Calu3 (cell line): ENCODE measurements around the gene PMM2. TPM values are rescaled to one million over a fixed set of nuclear protein-coding genes. Genes with fewer than 3 reads are reported as not detected.

Experiments used
- BruUV-seq: library from RNA; stranded (reverse); fragments of 400-500 nt; replicated peaks from 2 replicates; lab custom pipeline; 2021; lab: Mats Ljungman, UMichigan
- CTCF ChIA-PET: fragments of 300-600 bp; sonication (Branson Sonifier 250); formaldehyde crosslinking; loops from one replicate; lab custom pipeline; 2022; ENCODE audit warnings: antibody characterized with exemption; lab: Charles Lee
- DNase-seq: peaks from one replicate; pipeline ENCODE4 v3.0.0; 2022
- H3K27ac Mint-ChIP-seq: one replicate; pipeline ENCODE4 v1.8.0; 2022; ENCODE audit warnings: mixed read lengths; ENCODE audit not compliant: unreplicated experiment
- H3K27me3 Mint-ChIP-seq: one replicate; pipeline ENCODE4 v1.8.0; 2022; ENCODE audit warnings: mixed read lengths; ENCODE audit not compliant: unreplicated experiment
- H3K36me3 Mint-ChIP-seq: one replicate; pipeline ENCODE4 v1.8.0; 2022; ENCODE audit warnings: mild to moderate bottlenecking, moderate library complexity, mixed read lengths; ENCODE audit not compliant: insufficient read depth, unreplicated experiment
- H3K4me1 Mint-ChIP-seq: one replicate; pipeline ENCODE4 v1.8.0; 2022; ENCODE audit warnings: mild to moderate bottlenecking, low read depth, mixed read lengths; ENCODE audit not compliant: unreplicated experiment
- H3K4me3 Mint-ChIP-seq: one replicate; pipeline ENCODE4 v1.8.0; 2022; ENCODE audit warnings: mild to moderate bottlenecking, low read depth, moderate library complexity, mixed read lengths; ENCODE audit not compliant: unreplicated experiment
- H3K9me3 Mint-ChIP-seq: one replicate; pipeline ENCODE4 v1.8.0; 2022; ENCODE audit warnings: low read depth, mixed read lengths; ENCODE audit not compliant: unreplicated experiment
- CTCF ChIP-seq: fragments of 200-600 bp; IDR thresholded peaks from one replicate; pipeline ENCODE4 v1.8.0; 2022; ENCODE audit warnings: antibody characterized with exemption; ENCODE audit not compliant: unreplicated experiment
- intact Hi-C: fragments of 100-400 bp; cut with micrococcal nuclease; formaldehyde crosslinking; loops from one replicate; pipeline ENCODE4 v1.10.0; 2022; ENCODE audit not compliant: unreplicated experiment
- total RNA-seq: library from RNA; stranded (reverse); gene quantifications from 2 replicates; pipeline ENCODE4 v1.2.3, GENCODE V29; 2022

Gene PMM2
- total RNA-seq, 1 experiment from 2014 or later, result 88.3 TPM

- no peak overlapping the region for H3K4me3 Mint-ChIP-seq
- no peak overlapping the region for H3K27ac Mint-ChIP-seq
- CTCF ChIA-PET, result interaction anchor here (0.6 kb wide), 1 partner anchor 322 kb away, joined by 5 read pairs; no protein-coding TSS in a partner anchor
- intact Hi-C loops, result no loop called here
- TF ChIP-seq CTCF, result no peak
- H3K36me3 Mint-ChIP-seq, result peaks cover 86% of the 10 kb centered on the region
- no peaks in the 10 kb centered on the region for H3K27me3 Mint-ChIP-seq
- DNase-seq, result no peak
- no peaks in the 10 kb centered on the region for H3K4me1 Mint-ChIP-seq
- no TSS peak for BruUV-seq
- no peaks in the 10 kb centered on the region for H3K9me3 Mint-ChIP-seq
Observed at GRCh38 chr16:8812162-8812843, 14.7 kb downstream of the PMM2 start.

- peaks cover 81% of the 10 kb centered on the region for H3K36me3 Mint-ChIP-seq
- no peak for TF ChIP-seq CTCF
Observed at GRCh38 chr16:8814095-8814806, 16.6 kb downstream of the PMM2 start.

DNA sequence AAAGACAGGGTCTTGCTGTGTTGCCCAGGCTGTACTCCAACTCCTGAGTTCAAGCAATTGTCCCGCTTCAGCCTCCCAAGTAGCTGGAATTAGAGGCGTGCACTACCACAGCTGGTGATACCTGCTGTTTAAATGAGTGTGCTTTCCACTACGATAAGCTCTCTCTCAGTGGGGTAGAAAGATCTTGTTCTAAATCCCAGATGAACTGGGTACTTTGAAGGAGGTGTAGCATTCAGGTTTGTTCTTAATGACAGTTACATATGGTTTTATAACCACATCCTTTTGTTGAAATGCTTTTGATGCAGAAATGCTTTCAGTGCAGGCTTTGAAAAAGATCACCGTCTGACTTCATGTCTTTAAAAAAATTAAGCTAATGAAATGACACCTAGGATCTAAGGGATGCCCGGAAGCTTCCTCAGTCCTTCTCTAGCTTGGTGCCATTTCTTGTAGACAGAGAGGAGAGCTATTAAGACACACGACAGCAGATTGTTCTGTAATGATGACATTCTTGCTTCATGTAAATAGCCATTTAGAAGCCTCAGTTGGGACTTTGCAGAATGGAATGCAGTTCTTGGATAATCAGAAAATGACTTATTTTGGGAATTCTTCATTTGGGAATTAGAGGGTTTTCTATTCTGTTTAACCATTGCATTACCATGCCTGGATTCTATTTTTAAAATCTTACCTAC lies 19.5 kb downstream of the PMM2 start:
- Mint-ChIP-seq H3K4me1 (no peaks in the 10 kb centered on the region), H3K36me3 (peaks cover 77% of the 10 kb centered on the region), H3K9me3 (no peaks in the 10 kb centered on the region), H3K27me3 (no peaks in the 10 kb centered on the region), H3K4me3 (no peak overlapping the region), H3K27ac (no peak overlapping the region)
- CTCF ChIA-PET, result interaction anchor here (0.7 kb wide), 1 partner anchor 1282 kb away, joined by 3 read pairs; no protein-coding TSS in a partner anchor
- intact Hi-C loops, result no loop called here
- no TSS peak for BruUV-seq
- no peak for TF ChIP-seq CTCF
- no peak for DNase-seq

More at GRCh38 chr16:8814095-8814806, 16.6 kb downstream of the PMM2 start:
- H3K27ac Mint-ChIP-seq, result no peak overlapping the region
- intact Hi-C loops, result no loop called here
- BruUV-seq, result no TSS peak
- no peaks in the 10 kb centered on the region for H3K4me1 Mint-ChIP-seq
- CTCF ChIA-PET, result no interaction called here
- no peak overlapping the region for H3K4me3 Mint-ChIP-seq
- no peaks in the 10 kb centered on the region for H3K27me3 Mint-ChIP-seq
- no peaks in the 10 kb centered on the region for H3K9me3 Mint-ChIP-seq
- DNase-seq, result no peak

DNA sequence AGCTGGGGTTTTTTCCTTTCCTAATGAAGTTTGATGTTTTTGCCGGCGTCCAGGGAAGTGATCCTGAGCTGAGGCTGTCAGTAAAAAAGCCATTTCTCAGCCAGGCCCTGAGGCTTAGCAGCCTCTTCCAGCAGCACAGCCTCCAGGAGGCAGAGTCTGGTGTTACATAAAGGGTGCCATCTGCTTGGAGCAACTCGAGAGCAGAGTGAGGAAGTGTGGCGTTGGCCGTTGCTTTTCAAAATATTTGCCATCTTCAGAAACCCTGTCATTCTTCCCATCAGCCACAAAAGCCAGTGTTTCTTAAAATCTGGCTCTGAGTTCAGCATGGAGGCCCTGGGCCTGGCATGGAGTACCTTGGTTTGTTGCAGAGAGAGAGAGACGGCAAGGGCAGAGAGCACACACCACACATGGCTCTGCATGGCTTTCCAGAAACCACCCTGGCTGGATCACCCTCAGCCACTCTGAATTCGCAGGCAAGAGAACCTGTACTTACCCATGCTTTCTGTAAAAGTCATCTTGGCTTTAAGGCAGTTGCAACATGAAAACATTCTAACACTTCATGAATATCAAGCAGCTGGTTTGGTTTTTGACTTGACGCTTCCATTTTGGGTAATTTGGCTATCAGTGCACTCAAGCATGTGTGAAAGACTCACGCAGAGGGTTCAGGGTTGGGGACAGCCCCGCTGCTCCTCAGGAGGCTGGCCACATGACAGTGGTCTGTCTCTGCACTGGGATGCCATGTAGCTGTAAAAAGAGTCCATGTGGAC lies 21.0 kb downstream of the PMM2 start:
- DNase-seq, result no peak
- no TSS peak for BruUV-seq
- Mint-ChIP-seq H3K27ac (no peak overlapping the region), H3K9me3 (no peaks in the 10 kb centered on the region), H3K36me3 (peaks cover 64% of the 10 kb centered on the region), H3K4me1 (no peaks in the 10 kb centered on the region), H3K4me3 (no peak overlapping the region), H3K27me3 (no peaks in the 10 kb centered on the region)
- CTCF ChIA-PET, result no interaction called here
- TF ChIP-seq CTCF, result no peak
- intact Hi-C loops, result no loop called here
